Frontal cortex (tissue), 4 donors: ENCODE results near the gene GRIN3A. TPM values are rescaled to one million over a fixed set of nuclear protein-coding genes. Genes with fewer than 3 reads are reported as not detected.

Experiments used
- DNase-seq, 2 donors: peaks; one replicate each; pipeline ENCODE4 v3.0.0; 2012; ENCODE audit warnings: low spot score in 2 of 2
- FAIRE-seq: peaks from 2 replicates; lab custom pipeline; 2012; peaks lifted over from hg19 to GRCh38; lab: Jason Lieb, UNC
- total RNA-seq: library from RNA; depleted of rRNA; stranded (reverse); fragments of >200 nt; gene quantifications from one replicate; pipeline ENCODE4 v1.2.3, GENCODE V29; 2014
- donor health status: control.
- donor health status: control.
- donor health status: control.

The GRIN3A gene
- total RNA-seq, 1 donor from 2014 or later, result 9.4 TPM

DNA sequence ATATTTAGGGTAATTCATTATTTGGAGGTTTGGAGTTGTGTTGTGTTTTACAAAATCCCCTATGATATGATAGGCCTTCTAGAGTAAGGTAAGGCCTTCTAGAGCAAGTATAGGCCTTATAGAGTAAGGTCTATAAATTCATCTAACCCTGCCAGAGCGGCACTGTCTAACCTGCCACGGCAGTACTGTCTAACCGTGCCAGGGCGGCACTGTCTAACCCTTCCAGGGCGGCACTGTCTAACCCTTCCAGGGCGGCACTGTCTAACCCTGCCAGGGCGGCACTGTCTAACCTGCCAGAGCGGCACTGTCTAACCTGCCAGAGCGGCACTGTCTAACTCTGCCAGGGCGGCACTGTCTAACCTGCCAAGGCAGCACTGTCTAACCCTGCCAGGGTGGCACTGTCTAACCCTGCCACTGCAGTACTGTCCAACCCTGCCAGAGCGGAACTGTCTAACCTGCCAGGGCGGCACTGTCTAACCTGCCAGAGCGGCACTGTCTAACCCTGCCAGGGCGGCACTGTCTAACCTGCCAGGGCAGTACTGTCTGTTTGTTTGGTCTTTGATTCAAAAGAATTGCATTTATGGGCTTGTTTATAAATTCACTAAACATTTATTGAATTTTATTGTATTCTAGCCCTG is 195.2 kb downstream of the GRIN3A start:
- FAIRE-seq (no peak), DNase-seq (no peak)

- FAIRE-seq (no peak), DNase-seq (no peak)
Measured at GRCh38 chr9:101540069-101540468, 198.4 kb downstream of the GRIN3A start.

- DNase-seq, result no peak
- FAIRE-seq, result no peak
Measured at GRCh38 chr9:101536938-101537337, 201.5 kb downstream of the GRIN3A start.

GRCh38 chr9:101536351-101536750 is 202.1 kb downstream of the GRIN3A start:
- DNase-seq (no peak), FAIRE-seq (no peak)

- FAIRE-seq, result peak; percentile 90
Measured at GRCh38 chr9:101533334-101534204, 204.9 kb downstream of the GRIN3A start, which contains the start of gene RNF20. TSS of gene RNF20 (plus strand) at chr9:101533853. CDS start at chr9:101535424, 1,571 bp downstream.

DNA sequence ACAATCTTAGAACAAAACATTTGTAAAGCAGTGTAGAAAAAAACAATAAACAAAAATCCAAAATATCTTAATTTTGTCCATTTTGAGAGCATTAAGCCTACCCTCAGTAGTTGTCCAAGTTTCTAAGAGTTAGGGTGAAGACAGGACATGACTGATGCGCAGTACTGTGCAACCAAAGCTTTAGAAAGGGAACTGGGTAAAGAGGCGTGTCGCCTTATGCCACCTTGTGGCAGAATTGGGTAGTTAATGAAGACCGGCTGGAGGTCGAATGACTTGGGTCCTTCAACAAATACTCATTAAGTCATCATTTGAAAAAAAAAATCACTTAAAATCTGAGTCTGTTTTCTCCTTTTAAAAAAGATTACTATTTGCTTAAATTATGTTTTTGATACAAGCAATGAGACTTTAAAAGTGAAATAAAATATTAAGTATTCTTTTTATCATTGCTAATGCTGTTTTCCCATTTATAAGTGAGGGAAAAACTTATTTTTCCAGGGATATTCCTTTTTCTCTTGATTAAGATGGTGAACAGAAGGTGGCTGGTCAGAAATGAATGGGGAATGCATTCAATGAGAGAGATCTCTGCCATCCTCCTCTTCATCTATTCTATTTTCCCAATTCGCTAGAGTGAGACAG is 208.3 kb downstream of the GRIN3A start:
- DNase-seq (peak; percentile 16 to 55), FAIRE-seq (peak; percentile 94)

More at GRCh38 chr9:101533334-101534204, 204.9 kb downstream of the GRIN3A start, which contains the start of gene RNF20:
- peak; percentile 69 to 86 for DNase-seq

DNA sequence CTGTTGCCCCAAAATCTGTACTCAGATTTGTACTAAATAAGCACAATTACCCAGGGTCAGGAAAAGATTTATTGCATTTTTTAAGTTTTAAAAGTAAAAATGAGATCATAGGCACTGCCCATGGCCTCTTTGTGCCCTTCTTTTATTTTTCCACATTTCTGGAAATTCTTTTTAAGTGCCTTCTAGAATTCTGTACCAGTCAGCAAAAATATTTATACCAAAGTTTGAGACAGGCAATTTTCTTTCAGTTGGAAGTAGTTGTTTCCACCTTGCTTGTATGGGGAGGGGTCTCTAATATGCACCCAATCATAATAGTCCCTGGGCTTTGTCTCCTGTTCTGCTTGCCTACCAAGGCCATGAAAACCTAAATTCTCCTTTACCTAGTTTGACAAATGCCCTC is 210.4 kb downstream of the GRIN3A start:
- FAIRE-seq (no peak), DNase-seq (no peak)

DNA sequence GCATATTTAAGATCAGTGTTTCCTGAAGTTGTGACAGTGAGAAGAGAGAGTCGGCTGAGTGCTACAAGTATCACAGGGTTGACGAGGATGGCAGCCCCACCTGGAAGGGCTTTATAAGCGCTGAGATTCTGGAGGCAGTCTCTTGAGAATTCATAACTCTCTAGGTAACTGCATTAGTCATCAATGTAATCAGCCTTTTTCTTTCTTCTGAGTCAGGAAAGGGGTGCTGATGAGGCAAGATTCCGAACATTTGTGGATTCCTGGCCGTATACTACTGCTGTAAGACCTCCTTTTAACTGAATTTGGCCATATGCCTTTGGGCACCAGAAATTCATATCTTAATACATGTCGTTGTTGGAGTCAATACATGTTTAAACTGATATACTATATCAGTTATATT is 211.4 kb downstream of the GRIN3A start:
- no peak for FAIRE-seq
- DNase-seq, result no peak

- DNase-seq (no peak), FAIRE-seq (no peak)
Measured at GRCh38 chr9:101524371-101524770, 214.1 kb downstream of the GRIN3A start.

Other genes starting within 250 kb of the GRIN3A start
- gene RNF20, start 204.8 kb downstream of the GRIN3A start, total RNA-seq, result 34.6 TPM
- gene PPP3R2, start 143.7 kb downstream of the GRIN3A start, total RNA-seq, result 0.41 TPM